ENCODE data around the gene RAX2.

The RAX2 gene

DNA sequence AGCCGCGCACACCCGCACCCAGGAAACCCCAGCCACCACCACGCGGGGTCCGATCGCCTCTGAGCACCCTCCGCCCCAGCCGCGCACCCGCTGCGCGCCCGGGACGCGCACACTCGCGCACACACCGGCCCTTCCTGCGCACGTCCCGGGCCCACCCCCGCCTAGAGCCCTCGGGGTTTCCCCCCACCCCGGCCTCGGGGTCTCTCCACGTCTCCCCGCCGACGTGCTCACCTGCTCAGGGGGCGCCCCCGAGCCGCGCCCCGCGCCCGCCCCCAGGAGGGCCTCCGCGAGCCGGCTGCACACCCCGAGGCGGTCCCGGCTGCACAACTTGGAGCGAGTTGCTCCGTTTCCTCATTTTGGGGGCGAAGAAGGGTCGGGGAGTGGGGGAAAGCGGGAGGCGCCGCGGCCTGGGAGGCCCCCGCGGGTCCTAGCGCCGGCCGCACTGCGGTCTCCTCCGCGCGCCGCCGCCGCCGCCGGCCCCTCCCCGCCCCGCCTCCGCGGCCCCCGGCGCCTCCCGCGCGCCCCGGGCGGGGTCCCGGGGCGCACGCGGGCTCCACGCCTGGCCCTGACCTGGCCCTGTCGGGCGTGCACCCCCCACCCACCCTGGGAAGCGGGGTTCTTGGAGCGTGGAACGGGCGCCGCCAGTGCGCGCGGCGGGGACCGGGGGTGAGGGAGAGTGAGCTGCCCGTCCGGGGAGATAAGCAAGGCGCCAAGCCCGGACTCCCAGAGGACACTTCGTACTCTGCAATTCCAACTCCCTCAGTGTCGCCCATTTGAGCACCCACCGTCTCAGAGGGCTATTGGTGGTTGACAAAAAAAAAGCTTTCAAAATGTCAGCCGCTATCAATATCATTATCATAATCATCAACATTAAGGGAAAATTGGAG is 14.2 kb upstream of the RAX2 start, which contains the start of gene MATK:
Gene MATK (minus strand): TSS at position 444 of the 887 bp plus-strand sequence. CDS start 1,246 bp downstream, outside the sequence.
- H3K4me3 ChIP-seq: peak within 1 kb of the TSS; percentile 45
- DNase-seq (ENCODE audit: low spot score): no peak
- H3K27ac ChIP-seq: no peak within 1 kb of the TSS
- TF ChIP-seq, protein P1, sequence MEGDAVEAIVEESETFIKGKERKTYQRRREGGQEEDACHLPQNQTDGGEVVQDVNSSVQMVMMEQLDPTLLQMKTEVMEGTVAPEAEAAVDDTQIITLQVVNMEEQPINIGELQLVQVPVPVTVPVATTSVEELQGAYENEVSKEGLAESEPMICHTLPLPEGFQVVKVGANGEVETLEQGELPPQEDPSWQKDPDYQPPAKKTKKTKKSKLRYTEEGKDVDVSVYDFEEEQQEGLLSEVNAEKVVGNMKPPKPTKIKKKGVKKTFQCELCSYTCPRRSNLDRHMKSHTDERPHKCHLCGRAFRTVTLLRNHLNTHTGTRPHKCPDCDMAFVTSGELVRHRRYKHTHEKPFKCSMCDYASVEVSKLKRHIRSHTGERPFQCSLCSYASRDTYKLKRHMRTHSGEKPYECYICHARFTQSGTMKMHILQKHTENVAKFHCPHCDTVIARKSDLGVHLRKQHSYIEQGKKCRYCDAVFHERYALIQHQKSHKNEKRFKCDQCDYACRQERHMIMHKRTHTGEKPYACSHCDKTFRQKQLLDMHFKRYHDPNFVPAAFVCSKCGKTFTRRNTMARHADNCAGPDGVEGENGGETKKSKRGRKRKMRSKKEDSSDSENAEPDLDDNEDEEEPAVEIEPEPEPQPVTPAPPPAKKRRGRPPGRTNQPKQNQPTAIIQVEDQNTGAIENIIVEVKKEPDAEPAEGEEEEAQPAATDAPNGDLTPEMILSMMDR (IDR thresholded peaks at IDR 0.05): no peak

DNA sequence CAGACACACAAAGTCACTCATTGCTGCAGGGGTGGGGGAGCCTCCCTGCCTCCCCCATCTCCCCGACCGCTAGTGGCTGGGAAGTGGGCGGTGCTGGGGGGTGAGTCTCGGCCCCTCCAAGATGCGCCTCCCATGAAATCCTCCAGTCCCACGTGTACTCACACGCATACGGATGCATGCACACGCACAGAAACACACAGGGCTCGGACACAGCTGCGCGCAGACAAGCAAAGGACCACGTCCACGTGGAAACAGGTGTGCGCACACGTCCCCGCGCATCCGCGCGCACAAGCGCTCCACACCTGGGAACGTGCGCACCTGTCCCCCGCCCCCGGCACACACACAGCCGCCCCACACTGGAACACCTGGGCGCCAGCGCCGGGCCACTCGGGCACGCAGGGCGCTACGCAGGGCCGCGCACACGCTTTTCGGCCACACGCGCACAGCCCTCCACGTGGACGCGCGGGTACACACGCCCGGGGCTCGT is 13.5 kb upstream of the RAX2 start:
- H3K27ac ChIP-seq: no peak overlapping the region

DNA sequence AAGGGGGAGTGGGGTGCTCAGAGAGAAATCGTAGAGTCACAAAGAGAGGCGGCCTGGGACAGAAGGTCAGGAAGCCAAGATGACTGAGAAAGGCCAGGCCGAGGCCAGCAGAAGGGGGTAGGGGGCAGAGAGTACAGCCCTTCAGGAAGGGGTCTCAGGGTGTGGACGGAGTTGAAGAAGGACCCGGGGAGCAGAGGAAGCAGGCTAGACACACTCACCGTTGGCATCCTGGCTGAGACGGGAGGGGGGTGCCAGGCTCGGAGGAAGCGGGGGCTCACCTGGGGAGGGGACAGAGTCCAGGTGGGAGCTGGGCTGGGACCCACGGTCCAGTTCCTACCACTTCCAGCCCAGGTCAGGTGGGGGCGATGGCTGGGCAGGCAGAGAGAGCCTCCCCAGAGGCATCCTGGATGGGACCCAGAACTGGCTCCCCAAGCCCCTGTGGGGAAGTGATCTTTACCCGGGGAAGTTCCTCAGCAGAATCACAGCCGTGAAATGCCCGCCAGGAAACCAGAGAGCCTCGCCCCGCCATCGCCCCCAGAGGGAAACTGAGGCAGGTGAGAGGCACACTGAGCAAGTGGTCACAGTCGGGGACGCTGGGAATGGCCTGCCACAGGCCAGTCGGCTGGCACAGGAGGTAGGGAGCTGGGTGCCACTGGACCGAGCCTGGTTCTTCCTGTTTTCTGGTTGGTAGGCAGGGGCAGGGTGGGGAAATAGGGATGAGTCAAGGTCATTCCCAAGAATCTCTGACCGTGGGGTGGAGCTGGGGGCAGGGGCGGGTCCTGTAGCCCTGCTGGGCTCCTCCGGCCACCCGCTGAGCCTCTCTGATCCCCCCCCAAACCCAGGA is 12.8 kb upstream of the RAX2 start:
- TF ChIP-seq, protein P1 (IDR thresholded peaks at IDR 0.05): no peak
- Histone ChIP-seq H3K4me3 (peak overlapping the region; percentile 45), H3K27ac (no peak overlapping the region)
- peak; percentile 61 for DNase-seq (ENCODE audit: low spot score)

More for the DNA sequence above, 13.5 kb upstream of the RAX2 start:
- H3K4me3 ChIP-seq: peak overlapping the region; percentile 45
- DNase-seq (ENCODE audit: low spot score): no peak
- TF ChIP-seq, protein P1 (IDR thresholded peaks at IDR 0.05): no peak

DNA sequence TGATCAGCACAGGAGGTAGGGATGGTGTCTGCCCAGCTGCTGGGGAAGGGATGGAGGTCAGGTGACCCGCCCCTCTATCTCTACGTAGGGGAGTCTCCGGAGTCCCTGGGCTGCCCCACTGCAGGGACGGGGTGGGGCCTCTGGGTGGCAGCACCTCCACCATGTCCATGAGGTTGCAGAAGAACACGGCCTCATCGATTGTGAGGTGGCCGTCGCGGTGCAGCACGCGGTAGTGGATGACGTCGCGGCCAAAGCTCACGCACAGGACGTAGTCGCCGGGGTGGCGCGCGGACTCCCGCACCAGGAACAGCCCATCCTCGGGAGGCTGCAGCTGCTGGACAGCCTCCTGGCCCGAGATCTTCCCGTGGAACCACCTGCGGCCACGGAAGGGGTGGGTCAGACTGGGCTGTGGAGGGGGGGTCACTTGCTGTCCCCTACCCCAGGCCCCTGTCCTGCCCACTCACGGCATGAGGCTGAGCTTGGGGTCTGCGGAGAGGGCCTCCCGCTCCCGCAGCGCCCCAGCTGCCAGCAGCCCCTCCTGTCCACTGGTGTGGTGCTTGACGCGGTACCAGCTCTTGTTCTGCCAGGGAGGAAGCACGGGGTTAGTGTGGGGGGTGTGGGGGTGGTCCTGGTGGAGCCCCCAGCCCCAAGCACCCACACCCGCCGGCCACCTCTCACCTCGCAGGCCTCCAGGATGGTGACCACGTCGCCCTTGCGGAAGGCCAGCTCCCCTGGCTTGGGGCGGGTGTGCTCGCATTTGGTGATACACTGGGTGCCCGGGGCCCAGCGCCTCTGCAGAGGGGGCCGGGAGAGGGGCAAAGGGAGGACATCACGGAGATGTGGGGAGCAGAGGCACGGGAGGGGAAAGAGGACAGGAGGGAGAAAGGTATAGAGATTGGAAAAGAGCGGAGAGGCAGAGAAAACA is 11.9 kb upstream of the RAX2 start:
- DNase-seq (ENCODE audit: low spot score): no peak
- Histone ChIP-seq H3K4me3 (no peak overlapping the region), H3K27ac (no peak overlapping the region)
- TF ChIP-seq, protein P1 (IDR thresholded peaks at IDR 0.05): no peak

DNA sequence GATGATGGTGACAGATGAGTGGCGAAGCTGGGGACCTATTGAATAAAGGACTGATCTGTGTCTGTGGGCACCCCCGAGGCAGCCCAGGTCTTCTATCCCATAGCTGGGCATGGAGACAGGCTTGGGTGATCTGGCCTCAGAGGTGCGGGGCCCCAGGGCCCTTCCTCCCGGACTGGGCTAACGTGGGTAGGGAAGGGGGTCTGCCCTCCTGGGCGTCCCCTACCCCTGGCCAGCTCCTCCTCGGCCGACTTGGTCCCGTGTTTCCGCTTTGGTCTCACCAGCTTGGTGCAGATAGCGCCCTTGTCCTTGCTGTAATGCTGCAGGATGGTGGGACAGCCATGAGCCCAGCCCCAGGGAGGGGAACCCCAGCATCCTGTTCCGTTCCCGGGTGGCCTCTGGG is 10.9 kb upstream of the RAX2 start:
- DNase-seq (ENCODE audit: low spot score): peak; percentile 66
- Histone ChIP-seq H3K27ac (no peak overlapping the region), H3K4me3 (no peak overlapping the region)
- TF ChIP-seq, protein P1 (IDR thresholded peaks at IDR 0.05): no peak

DNA sequence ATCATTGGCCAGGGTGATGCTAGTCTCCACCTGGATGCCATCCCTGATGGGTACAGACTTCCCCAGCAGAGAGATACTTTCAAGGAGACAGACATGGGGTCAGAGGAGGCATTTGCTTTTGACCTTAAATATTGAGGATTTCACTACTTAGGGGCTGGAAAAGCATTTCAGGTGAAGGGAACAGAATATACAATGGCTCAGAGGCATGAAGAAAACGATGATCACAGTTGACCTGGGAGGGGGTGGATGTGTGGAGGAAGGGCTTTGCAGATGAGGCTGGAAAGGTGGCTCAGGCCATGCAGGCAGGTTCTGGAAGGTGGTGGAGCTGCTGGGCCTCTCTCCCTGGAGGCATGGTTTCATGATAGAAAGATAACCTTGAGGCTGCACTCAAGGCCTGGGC is 10.3 kb upstream of the RAX2 start:
- Histone ChIP-seq H3K4me3 (no peak overlapping the region), H3K27ac (no peak overlapping the region)
- DNase-seq (ENCODE audit: low spot score): no peak
- TF ChIP-seq, protein P1 (IDR thresholded peaks at IDR 0.05): no peak

All from coronary artery (tissue), 2 donors.